ENCODE measurements around the gene SASS6. TPM values are rescaled to one million over a fixed set of nuclear protein-coding genes. Genes with fewer than 3 reads are reported as not detected.
"Not testable (repeated sequence)": the region's sequence is repeated elsewhere in the genome, so short reads cannot be mapped to it uniquely, and the experiment has no call there.

The SASS6 gene
- total RNA-seq, 4 donors from 2014 or later = 1.9 to 6.8 (median 3.8) TPM

GRCh38 chr1:100053119-100053518, 79.6 kb downstream of the SASS6 start:
- intact Hi-C loops (cut with DNase I) = no loop called here
- DNase-seq = no peak
- H3K27ac ChIP-seq = no peak overlapping the region
- peaks cover 17 to 39% (median 20%) of the 10 kb centered on the region in 3 donors for H3K4me1 ChIP-seq
- H3K9me3 ChIP-seq = no peaks in the 10 kb centered on the region
- H3K36me3 ChIP-seq = peaks cover 0 to 38% (median 0%) of the 10 kb centered on the region in 3 donors
- H3K4me3 ChIP-seq = no peak overlapping the region
- TF ChIP-seq CTCF (IDR thresholded peaks at IDR 0.05) = no peak
- TF ChIP-seq POLR2A (IDR thresholded peaks at IDR 0.05) = no peak
- no peaks in the 10 kb centered on the region for H3K27me3 ChIP-seq

- Histone ChIP-seq H3K27ac (peak overlapping the region in 2 of 4 donors; percentile 2 to 78), H3K9me3 (no peaks in the 10 kb centered on the region), H3K36me3 (peaks cover 0 to 27% (median 0%) of the 10 kb centered on the region in 3 donors), H3K4me3 (no peak overlapping the region), H3K27me3 (no peaks in the 10 kb centered on the region), H3K4me1 (peaks cover 17 to 52% (median 28%) of the 10 kb centered on the region in 3 donors)
- intact Hi-C loops (cut with DNase I) = no loop called here
- no peak for TF ChIP-seq POLR2A (IDR thresholded peaks at IDR 0.05)
- no peak for TF ChIP-seq CTCF (IDR thresholded peaks at IDR 0.05)
- WGBS, 2 donors = 45 to 64% methylated on average over 1 of the region's 1 CpG
- DNase-seq = no peak
Observed at GRCh38 chr1:100051893-100052292, 80.8 kb downstream of the SASS6 start.

- TF ChIP-seq POLR2A (IDR thresholded peaks at IDR 0.05) (no peak), CTCF (IDR thresholded peaks at IDR 0.05) (no peak)
- H3K27ac ChIP-seq = peak overlapping the region in 3 of 4 donors; percentile 2 to 78 (median 42)
- DNase-seq = no peak
- intact Hi-C loops (cut with DNase I) = no loop called here
- no peaks in the 10 kb centered on the region for H3K27me3 ChIP-seq
- peaks cover 17 to 56% (median 33%) of the 10 kb centered on the region in 3 donors for H3K4me1 ChIP-seq
- WGBS, 2 donors = 63 to 65% methylated on average over 4 of the region's 4 CpGs
- H3K4me3 ChIP-seq = no peak overlapping the region
- H3K9me3 ChIP-seq = no peaks in the 10 kb centered on the region
- H3K36me3 ChIP-seq = peaks cover 0 to 22% (median 0%) of the 10 kb centered on the region in 3 donors
Observed at GRCh38 chr1:100051401-100051800, 81.3 kb downstream of the SASS6 start.

GRCh38 chr1:100050139-100050538, 82.6 kb downstream of the SASS6 start:
- Histone ChIP-seq H3K4me3 (no peak overlapping the region), H3K27me3 (no peaks in the 10 kb centered on the region), H3K27ac (peak overlapping the region; percentile 42 to 78 (median 49)), H3K4me1 (peaks cover 17 to 59% (median 37%) of the 10 kb centered on the region in 3 donors), H3K36me3 (peaks cover 0 to 12% (median 0%) of the 10 kb centered on the region in 3 donors), H3K9me3 (no peaks in the 10 kb centered on the region)
- TF ChIP-seq POLR2A (IDR thresholded peaks at IDR 0.05) (no peak), CTCF (IDR thresholded peaks at IDR 0.05) (no peak)
- intact Hi-C loops (cut with DNase I) = no loop called here
- no peak for DNase-seq
- WGBS, 2 donors = 41 to 44% methylated on average over 4 of the region's 4 CpGs

- 61 to 68% methylated on average over 11 of the region's 11 CpGs for WGBS, 2 donors
- peaks cover 17 to 74% (median 42%) of the 10 kb centered on the region in 3 donors for H3K4me1 ChIP-seq
- H3K9me3 ChIP-seq; H3K4me3 ChIP-seq; DNase-seq; intact Hi-C loops (cut with DNase I); H3K36me3 ChIP-seq; H3K27me3 ChIP-seq: not testable (repeated sequence)
- peak overlapping the region in 1 of 4 donors; percentile 24 for H3K27ac ChIP-seq
Observed at GRCh38 chr1:100047235-100047708, 85.5 kb downstream of the SASS6 start.

- 82% methylated on average over 5 of the region's 5 CpGs for WGBS, 2 donors
- Histone ChIP-seq H3K27ac (no peak overlapping the region), H3K4me3 (no peak overlapping the region), H3K27me3 (no peaks in the 10 kb centered on the region), H3K4me1 (peaks cover 12 to 76% (median 49%) of the 10 kb centered on the region in 3 donors), H3K36me3 (no peaks in the 10 kb centered on the region), H3K9me3 (no peaks in the 10 kb centered on the region)
- TF ChIP-seq POLR2A (IDR thresholded peaks at IDR 0.05) (no peak), CTCF (IDR thresholded peaks at IDR 0.05) (no peak)
- DNase-seq = no peak
- intact Hi-C loops (cut with DNase I) = no loop called here
Observed at GRCh38 chr1:100045206-100045605, 87.5 kb downstream of the SASS6 start.
